DMS153 (cell line): Measurements from ENCODE around the gene KRTAP4-3.
"Not testable (repeated sequence)": the region's sequence is repeated elsewhere in the genome, so short reads cannot be mapped to it uniquely, and the experiment has no call there.

Experiments used
- DNase-seq: peaks from one replicate; lab custom pipeline; 2025; lab: John Stamatoyannopoulos, UW

KRTAP4-3 gene

DNA sequence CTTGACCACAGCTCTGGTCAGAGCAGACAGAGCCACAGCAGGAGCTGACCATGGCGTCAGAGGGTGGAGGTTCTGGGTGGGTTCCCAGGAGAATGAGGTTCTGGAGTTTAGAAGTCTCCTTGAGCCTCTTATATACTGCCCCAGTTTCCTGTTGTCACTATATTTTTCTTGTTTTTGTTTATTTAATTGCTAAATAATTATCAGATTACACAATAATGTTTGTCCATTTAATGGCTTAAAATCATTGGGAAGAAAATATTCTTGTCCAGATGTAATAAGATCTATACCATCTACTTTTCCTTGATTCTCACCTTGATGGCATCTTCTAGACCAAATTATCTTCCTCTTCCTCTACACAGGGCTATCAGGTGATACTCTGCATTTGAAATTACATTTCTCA is at the start of gene KRTAP4-3:
Gene KRTAP4-3 (minus strand): TSS at position 101 of the 400 bp plus-strand sequence. CDS start 49 bp downstream, at position 52.
- DNase-seq: no peak

DNA sequence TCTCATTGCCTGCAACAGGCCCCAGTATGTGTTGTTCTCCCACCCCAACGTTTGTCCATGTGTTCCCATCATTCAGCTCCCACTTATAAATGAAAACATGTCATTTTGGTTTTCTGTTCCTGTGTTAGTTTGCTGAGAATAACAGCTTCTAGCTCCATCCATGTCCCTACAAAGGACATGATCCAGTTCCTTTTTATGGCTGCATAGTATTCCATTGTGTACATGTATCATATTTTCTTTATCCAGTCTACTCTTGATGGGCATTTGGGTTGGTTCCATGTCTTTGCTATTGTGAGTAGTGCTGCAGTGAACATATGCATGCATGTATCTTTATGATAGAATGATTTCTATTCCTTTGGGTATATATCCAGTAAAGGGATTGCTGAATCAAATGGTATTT is 47.7 kb upstream of the KRTAP4-3 start:
- DNase-seq: no peak

DNA sequence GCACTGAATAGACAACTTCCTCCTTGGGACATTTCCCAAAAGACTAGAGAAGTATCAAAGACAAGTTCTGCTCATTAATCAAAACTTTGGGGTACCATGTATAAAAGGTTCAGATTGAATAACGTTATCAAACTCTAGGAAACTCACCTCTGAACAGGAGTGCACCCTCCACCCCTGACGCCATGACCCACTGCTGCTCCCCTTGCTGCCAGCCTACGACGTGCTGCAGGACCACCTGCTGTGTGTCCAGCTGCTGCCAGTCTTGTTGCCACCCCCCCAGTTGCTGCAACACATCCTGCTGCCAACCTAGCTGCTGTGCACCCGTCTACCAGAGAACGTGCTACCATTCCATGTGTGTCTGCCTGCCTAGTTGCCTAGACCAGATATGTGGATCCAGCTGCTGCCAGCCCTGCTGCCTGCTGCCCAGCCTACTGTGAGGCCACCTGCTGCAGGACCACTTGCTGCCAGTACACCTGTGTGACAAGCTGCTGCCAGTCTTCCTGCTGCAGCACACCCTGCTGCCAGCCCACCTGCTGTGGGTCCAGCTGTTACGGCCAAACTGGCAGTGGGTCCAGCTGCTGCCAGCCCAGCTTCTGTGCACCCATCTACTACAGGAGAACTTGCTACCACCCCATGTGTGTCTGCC is 44.6 kb upstream of the KRTAP4-3 start:
- DNase-seq: peak; percentile 67

DNA sequence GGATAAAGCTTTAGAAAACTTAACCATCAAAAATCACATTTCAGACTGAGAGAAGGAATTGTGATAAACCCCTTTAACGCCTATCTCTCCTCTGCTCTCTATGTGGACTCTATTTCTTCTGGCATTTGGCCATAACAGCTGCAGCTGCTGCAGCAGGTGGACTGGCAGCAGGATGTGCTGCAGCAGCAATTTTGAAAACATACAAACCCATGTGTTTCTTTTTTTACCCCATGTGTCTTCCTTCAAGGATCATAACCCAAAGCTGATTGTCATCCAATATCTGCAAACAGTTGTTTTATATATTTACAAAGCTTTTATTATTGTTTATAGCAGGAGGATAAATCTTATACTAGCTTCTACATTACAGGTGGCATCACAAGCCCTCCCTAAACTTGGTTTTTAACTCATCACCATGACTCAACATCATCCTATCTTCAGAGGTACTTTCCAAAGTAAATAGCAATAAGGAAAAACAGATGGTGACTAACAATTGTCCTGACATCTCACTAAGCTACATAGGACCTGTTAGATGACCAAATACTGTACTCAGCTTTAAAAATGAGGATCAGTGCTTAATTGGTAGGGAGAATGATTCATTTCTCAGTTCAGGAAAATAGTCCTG is 43.9 kb upstream of the KRTAP4-3 start:
- DNase-seq: peak; percentile 79

DNA sequence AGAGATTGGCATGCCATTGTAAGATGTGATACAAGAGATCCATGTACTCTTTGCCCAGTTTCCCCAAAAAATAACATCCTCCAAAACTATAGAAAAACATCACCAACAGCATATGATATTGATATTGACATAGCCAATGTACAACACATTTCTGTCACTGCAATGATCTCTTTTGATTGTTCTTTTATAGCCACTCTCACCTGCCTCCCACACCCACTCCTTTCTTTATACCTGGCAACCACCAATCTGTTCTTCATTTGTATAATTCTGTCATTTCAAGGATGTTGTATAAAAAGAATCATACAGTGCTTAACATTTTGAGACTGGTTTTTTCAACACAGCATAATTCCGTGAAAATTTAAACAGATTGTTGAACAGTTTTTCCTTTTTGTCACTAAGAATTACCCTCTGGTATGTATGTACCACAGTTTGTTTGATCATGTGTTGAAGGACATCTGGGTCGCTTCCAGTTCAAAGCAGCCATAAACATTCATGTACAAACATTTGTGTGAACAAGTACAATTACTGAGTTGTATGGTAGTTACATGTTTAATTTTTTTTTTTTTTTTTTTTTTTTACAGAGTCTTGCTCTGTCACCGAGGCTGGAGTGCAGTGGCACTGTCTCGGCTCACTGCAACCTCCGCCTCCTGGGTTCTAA is 31.5 kb upstream of the KRTAP4-3 start:
- DNase-seq: peak; percentile 57

DNA sequence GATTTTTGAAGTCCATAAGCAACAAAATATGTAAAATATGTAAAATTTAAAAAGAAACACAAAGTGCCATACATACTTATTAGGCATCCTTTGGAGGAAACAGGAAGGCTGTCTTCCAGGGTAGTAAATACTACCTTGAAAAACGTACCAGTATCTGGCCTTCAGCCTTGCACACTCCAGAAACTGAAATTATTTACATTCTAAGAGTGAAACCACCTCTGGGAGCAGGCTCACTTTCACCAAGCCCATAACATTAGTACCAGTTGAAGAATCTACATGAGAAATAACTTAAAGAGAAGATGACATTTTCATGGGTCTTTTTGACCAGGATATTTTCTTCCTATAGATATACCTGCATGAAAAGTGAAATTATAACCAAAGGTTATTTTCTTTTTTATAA is 28.0 kb upstream of the KRTAP4-3 start:
- no peak for DNase-seq

DNA sequence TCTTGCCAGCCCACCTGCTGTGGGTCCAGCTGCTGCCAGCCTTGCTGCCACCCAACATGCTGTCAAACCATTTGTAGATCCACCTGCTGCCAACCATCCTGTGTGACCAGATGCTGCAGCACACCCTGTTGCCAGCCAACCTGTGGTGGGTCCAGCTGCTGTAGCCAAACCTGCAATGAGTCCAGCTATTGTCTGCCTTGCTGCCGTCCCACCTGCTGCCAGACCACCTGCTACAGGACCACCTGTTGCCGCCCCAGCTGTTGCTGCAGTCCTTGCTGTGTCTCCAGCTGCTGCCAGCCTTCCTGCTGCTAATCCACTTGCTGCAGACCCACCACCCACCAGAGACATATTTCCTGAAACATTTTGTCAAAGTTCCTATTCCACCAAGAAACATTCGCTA is 22.3 kb upstream of the KRTAP4-3 start:
- peak; percentile 4 for DNase-seq

DNA sequence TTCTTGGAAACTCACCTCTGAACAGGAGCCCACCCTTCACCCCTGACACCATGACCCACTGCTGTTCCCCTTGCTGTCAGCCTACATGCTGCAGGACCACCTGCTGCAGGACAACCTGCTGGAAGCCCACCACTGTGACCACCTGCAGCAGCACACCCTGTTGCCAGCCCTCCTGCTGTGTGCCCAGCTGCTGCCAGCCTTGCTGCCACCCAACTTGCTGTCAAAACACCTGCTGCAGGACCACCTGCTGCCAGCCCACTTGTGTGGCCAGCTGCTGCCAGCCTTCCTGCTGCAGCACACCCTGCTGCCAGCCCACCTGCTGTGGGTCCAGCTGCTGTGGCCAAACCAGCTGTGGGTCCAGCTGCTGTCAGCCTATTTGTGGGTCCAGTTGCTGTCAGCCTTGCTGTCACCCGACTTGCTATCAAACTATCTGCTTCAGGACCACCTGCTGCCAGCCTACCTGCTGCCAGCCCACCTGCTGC is 21.9 kb upstream of the KRTAP4-3 start, which contains the start of gene KRTAP9-1:
Gene KRTAP9-1 (plus strand): TSS at position 51 of the 482 bp plus-strand sequence. CDS start 0 bp downstream, at position 51.
- not testable (repeated sequence) for DNase-seq

DNA sequence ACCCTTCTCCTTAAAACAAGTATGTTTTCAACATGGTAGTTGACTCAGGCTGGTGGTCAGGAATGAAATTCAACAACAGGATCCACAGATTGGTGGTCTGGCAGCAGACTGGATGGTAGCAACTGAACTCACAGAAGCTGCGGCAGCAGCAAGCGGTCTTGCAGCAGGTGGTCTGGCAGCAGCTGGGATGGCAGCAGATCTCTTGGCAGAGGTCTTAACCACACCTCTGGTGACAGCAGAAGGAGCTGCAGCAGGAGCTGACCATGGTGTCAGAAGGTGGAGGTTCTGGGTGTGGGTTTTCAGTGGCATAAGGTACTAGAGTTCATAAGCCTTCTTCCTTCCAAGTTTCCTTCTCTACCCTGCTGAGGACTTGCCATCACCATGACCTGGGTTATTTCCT is 18.9 kb upstream of the KRTAP4-3 start:
- no peak for DNase-seq

DNA sequence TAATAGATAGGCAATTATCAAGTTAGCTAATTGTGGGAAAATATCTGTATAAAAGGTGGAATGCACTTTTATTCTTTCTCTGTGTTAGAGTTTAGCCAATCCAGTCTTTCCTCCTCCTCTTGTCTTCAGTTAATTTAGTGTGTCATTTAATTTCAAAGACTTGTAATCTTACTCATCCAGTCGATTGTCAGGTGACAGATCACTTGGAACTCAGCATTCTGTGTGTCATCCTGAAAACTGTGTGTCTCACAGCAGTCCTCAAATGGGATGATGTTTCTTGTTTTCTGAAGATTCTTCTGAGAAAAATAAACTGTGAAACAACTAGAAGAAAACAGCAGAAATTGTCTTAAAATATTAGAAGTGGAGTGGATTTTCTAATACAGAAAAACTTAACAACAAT is 17.0 kb upstream of the KRTAP4-3 start:
- DNase-seq: no peak

DNA sequence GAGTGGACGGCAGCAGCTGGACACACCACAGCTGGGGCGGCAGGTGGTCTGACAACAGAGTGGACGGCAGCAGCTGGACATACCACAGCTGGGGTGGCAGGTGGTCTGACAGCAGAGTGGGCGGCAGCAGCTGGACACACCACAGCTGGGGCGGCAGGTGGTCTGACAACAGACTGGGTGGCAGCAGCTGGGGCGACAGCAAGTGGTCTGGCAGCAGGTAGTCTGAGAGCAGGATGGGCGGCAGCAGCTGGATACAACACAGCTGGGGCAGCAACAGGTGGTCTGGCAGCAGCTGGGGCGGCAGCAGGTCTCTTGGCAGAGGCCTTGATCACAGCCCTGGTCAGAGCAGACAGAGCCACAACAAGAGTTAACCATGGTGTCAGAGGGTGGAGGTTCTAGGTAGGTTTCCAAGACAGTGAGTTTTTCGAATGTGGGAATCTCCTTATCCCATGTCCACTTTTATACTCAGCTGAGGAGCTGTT is 16.5 kb upstream of the KRTAP4-3 start, which contains the start of gene KRTAP4-1:
Gene KRTAP4-1 (minus strand): TSS at position 432 of the 482 bp plus-strand sequence. CDS start 57 bp downstream, at position 375.
- DNase-seq: no peak

DNA sequence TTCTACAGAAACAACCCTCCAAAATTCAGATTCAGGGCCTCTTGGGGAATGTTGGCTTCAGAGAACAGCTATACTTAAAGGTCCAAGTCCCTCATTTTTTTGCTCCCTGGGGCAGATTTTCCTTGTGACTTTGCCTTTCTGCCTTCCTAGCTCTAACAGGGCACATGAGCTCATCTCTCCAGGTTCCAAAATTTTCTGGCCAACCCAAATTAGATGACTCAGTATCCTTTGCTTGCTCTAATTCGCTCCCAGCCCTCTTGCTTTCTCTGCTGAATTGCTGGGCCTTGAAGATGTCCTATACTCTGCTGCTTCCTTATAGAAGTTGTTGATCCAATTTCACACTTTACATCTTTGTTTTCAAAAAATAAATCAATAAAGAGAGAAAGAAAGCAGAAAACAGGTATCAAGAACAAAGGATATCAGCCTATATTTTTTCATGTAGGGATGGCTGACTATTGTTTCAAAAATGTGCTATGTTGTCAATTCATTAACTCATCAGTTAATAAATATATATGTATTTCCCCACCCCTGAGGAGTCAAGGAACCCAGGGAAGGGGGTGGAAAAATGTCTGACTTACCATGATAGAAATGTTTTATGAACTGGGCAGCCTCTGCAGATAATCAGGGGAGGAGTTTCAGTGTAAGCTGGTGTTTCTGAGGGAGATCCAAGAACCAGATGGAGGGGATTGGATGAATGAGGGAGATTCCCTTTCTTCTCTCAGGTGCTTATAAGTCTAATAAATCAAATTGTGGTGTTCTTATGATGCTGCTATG is 11.0 kb upstream of the KRTAP4-3 start:
- no peak for DNase-seq

DNA sequence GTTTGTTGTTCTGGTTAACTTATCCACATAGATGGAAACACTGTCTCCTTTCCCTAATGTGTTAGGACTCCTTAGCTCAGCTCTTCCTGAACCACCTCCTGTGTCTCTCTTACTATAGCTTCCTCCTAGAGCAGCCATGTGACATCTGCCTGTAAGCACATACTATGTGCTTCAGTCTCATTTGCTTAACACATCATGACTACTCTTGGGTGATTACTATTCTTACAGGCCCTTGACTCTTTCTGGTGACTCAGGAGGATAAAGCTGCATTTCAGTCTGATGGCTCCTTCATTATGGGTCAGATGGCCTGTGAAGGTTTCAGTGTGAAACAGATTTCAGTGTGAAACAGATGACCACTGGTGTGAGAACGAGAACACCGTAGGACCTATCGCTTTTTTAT is 10.3 kb upstream of the KRTAP4-3 start:
- no peak for DNase-seq

DNA sequence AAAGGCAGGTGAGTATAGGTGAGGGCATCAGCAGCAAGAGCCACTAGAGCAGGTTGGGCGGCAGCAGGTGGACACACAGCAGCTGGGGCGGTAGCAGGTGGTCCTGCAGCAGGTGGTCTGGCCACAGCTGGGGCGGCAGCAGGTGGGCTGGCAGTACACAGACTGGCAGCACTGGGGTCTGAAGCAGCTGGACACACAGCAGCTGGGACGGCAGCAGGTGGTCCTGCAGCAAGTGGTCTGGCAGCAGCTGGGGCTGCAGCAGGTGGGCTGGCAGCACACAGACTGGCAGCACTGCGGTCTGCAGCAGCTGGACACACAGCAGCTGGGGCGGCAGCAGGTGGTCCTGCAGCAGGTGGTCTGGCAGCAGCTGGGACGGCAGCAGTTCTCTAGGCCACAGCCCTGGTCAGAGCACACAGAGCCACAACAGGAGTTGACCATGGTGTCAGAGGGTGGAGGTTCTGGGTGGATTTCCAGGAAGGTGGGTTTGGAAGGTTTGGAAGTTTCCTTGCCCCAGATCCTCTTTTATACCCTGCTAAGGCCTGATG is 9.8 kb upstream of the KRTAP4-3 start, which contains the start of gene KRTAP4-2:
Gene KRTAP4-2 (minus strand): TSS at position 495 of the 545 bp plus-strand sequence. CDS start 57 bp downstream, at position 438.
- DNase-seq: no peak

DNA sequence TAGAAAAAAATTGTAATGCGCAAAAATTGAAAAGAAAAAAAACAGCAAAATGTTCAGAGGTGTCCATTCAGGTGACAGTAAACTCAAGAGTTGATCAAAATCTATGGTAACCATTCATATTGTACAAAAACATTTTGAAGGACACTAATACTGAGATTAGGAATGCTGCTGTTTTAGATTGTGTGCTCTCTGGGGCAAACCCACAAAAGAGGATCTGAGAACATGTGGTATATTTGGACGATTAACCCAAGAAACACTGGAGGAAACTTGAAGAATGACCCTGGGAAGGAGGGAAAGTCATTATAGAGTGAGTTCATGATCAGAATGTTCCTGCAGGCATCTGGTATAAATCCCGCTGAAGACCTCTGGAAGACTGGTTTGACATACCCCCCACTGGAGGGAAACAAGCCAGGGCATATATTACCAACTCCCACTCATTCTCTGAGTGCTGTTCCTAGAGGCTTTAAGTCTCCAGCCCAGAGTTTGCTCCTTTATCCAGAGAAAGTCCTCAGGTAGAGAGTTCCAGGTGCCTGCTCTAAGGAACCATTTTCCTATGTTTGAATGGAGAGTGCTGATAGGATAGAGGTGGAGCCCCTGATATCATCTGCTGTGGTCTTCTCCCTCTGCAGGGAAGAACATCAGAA is 8.8 kb upstream of the KRTAP4-3 start:
- DNase-seq: no peak

DNA sequence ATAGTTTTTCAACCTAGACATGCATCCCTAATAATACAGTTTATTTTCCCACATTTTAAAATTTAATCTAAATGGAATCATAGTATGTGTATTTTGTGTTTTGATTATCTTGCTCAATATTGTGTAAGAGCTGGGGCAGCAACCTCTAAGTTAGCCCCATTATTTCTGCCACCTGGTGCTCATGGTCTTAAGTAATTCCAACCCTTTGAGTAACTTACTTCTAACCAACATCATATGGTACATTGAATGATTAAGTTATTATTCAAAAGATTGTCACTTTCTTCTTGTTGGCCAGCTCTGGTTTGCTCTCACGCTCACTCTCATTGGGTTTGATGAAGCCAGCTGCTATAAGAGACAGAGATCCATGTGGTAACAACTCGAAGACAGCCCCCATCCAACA is 3.9 kb upstream of the KRTAP4-3 start:
- DNase-seq: no peak

DNA sequence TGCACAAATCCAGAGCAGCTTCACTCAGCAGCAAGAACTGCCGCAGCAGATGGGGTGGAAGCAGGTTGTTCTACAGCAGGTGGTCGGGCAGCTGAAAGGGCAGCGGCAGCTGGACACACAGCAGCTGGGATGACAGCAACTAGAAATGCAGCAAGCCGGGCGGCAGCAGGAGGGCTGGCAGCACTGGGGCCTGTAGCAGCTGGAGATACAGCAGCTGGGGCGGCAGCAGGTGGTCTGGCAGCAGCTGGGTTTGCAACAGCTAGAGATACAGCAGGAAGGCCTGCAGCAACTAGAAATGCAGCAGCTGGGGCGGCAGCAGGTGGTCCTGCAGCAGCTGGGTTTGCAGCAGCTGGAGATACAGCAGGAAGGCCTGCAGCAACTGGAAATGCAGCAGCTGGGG is 460 bp downstream of the KRTAP4-3 start:
- DNase-seq: peak; percentile 32

DNA sequence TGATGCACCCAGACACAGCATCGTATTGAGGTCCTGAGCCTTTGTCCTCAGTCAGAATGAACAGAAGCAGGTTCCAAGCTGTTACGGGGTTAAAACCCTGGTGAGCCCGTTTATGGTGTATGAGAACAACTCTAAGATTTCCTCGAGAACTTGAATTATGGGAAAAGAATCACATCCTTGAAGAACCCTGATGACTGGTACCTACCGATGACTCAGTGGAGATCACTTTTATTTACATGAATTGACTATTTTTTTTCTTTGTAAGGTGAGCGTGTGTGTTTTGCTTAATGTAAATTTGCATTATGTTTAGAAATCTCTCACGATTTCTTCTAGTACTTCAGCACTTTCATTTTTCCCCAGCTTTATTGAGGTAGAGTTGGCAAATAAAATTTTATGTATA is 4.2 kb downstream of the KRTAP4-3 start:
- DNase-seq: no peak

DNA sequence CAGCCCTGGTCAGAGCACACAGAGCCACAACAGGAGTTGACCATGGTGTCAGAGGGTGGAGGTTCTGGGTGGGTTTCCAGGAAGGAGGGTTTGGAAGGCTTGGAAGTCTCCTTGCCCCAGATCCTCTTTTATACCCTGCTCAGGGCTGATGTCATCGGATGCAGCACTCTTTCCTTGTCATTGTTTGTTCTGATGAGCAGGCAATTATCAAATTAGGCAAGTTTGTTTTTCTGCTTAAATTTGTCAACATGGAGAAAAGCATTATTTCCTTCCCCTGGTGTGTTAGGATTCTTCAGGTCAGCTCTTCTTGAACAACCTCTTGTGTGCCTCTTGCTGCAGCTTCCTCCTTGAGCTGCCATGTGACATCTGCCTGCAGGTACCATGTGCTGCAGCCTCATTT is 7.4 kb downstream of the KRTAP4-3 start, which contains the start of gene KRTAP4-4:
Gene KRTAP4-4 (minus strand): TSS at position 101 of the 400 bp plus-strand sequence. CDS start 57 bp downstream, at position 44.
- no peak for DNase-seq

DNA sequence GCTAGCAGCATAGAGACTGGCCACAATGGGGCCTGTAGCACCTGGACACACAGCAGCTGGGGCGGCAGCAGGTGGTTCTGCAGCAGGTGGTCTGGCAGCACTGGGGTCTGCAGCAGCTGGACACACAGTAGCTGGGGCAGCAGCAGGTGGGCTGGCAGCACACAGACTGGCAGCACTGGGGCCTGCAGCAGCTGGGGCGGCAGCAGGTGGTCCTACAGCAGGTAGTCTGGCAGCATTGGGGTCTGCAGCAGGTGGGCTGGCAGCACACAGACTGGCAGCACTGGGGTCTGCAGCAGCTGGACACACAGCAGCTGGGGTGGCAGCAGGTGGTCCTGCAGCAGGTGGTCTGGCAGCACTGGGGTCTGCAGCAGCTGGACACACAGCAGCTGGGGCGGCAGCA is 7.8 kb downstream of the KRTAP4-3 start:
- DNase-seq: not testable (repeated sequence)

DNA sequence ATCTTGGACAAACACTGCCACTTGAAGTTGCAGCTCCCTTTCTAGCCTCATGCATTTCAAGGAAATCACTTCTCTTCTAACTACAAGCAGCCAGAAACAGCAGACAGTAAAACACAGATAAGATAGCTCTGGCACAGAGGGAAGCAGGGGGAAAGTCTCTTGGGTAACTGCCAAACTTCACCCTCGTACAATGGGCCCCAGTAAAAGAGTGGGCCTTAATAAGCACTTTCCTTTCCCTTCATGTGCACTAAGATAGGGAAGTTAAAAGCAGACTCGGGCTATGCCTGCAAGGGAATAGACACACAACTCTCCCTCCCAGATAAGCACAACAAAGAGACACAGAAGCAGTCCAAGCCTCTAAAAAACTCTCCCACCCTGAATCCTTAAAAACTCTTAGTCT is 14.2 kb downstream of the KRTAP4-3 start:
- no peak for DNase-seq
